Measurements from ENCODE around the gene CMSS1. TPM values are rescaled to one million over a fixed set of nuclear protein-coding genes. Genes with fewer than 3 reads are reported as not detected.

Gene CMSS1
- total RNA-seq, 1 donor from 2014 or later = 41.1 TPM

DNA sequence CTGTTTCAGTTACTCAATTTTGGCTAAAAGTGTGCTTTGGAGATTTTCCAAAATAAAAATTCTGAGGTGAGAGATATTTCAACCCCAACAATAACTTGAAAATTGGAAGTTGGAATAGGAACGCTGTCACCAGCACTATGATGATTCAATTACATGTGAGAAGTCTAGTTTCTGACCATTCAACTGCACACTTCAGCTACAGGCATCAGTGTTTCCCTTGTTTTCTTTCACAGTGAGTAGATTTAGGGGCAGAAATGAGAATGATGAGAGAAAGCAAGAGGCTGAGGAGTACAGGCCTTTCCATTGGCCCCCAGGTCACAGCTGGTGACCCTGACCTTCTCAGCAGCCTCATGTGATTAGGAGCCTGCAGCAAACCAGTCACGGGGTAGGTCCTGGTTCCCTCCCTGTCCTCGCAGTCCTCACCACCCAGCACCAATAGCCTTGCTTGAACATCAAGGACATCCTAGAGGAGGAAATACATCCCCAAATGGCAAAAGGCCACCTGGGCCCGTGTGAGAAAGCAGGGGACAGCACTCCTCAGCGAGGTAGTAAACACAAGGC is 306.6 kb downstream of the CMSS1 start:
- Mint-ChIP-seq H3K27me3 (no peaks in the 10 kb centered on the region), H3K27ac (no peak overlapping the region), H3K4me1 (no peaks in the 10 kb centered on the region), H3K9me3 (no peaks in the 10 kb centered on the region), H3K4me3 (no peak overlapping the region), H3K36me3 (ENCODE audit: low read depth) (no peaks in the 10 kb centered on the region)
- ChIA-PET POLR2A (no interaction called here), CTCF (no interaction called here)
- DNase-seq (no peak), ATAC-seq (ENCODE audit: low read depth) (no peak)
- TF ChIP-seq, protein P1, sequence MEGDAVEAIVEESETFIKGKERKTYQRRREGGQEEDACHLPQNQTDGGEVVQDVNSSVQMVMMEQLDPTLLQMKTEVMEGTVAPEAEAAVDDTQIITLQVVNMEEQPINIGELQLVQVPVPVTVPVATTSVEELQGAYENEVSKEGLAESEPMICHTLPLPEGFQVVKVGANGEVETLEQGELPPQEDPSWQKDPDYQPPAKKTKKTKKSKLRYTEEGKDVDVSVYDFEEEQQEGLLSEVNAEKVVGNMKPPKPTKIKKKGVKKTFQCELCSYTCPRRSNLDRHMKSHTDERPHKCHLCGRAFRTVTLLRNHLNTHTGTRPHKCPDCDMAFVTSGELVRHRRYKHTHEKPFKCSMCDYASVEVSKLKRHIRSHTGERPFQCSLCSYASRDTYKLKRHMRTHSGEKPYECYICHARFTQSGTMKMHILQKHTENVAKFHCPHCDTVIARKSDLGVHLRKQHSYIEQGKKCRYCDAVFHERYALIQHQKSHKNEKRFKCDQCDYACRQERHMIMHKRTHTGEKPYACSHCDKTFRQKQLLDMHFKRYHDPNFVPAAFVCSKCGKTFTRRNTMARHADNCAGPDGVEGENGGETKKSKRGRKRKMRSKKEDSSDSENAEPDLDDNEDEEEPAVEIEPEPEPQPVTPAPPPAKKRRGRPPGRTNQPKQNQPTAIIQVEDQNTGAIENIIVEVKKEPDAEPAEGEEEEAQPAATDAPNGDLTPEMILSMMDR (IDR thresholded peaks at IDR 0.05) = no peak
- intact Hi-C loops (cut with micrococcal nuclease) = no loop called here

DNA sequence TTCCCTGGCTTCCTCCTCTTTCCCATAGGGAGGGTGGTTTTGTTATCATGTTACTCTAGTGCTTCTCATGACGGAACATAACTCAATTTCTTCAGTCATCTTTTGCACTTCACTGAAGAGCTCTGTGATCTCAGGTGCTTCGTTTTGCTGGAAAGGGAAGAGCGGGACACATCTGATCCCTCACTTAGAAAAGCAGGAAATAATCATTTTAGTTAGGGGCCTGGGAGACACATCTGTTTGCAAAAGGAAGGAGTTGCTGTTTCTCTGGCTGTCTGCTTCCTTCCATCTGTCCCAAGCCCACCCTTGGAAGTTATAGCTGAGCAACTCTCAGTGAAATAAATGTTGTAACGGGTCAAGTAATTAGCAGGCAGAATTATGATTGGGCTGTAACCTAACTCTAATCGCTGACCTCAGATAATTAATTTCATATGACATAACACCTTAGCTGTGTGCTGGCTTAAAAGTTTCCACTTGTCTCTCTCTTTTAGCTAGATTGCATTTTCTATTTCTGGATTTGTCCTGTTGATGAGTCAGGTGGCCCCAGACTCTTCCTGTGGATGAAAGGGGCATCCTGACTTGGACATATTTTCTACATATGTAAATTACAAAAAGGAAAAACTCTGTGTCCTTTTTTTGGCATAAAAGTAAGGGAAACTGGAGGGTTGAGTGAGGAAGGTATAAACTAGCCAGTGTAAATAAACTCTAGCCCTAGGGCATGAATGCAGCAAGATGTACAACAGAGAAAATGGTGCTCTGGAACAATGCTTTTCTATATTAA is 307.7 kb downstream of the CMSS1 start:
- no peaks in the 10 kb centered on the region for H3K27me3 Mint-ChIP-seq
- CTCF ChIA-PET = no interaction called here
- DNase-seq (no peak), ATAC-seq (ENCODE audit: low read depth) (no peak)
- POLR2A ChIA-PET = no interaction called here
- intact Hi-C loops (cut with micrococcal nuclease) = no loop called here
- H3K4me1 Mint-ChIP-seq = no peaks in the 10 kb centered on the region
- H3K36me3 Mint-ChIP-seq (ENCODE audit: low read depth) = no peaks in the 10 kb centered on the region
- H3K4me3 Mint-ChIP-seq = no peak overlapping the region
- no peak overlapping the region for H3K27ac Mint-ChIP-seq
- TF ChIP-seq, protein P1 (IDR thresholded peaks at IDR 0.05) = no peak
- H3K9me3 Mint-ChIP-seq = no peaks in the 10 kb centered on the region

DNA sequence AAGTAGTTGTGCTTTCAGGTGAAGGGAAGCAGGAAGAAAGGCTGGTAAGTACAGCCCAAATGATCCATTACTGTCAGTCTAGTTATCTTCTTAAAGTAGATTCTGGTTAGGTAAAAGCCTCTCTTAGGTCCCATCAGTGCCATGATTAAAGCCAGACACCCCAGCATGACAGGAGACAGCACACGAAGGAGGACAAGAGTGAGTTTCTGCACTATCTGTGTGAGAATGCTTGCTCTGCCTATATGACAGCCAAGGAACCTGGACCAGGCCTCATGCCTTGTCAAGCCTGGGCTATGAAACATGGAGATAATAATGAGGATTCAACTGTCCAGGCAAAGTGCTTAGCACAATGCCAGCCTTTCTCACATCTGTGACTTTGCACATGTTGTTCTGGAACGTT is 310.1 kb downstream of the CMSS1 start:
- Mint-ChIP-seq H3K27me3 (no peaks in the 10 kb centered on the region), H3K27ac (no peak overlapping the region), H3K4me1 (no peaks in the 10 kb centered on the region), H3K36me3 (ENCODE audit: low read depth) (no peaks in the 10 kb centered on the region), H3K4me3 (no peak overlapping the region), H3K9me3 (no peaks in the 10 kb centered on the region)
- POLR2A ChIA-PET = no interaction called here
- ATAC-seq (ENCODE audit: low read depth) (no peak), DNase-seq (no peak)
- TF ChIP-seq, protein P1 (IDR thresholded peaks at IDR 0.05) = no peak
- CTCF ChIA-PET = no interaction called here
- intact Hi-C loops (cut with micrococcal nuclease) = no loop called here

DNA sequence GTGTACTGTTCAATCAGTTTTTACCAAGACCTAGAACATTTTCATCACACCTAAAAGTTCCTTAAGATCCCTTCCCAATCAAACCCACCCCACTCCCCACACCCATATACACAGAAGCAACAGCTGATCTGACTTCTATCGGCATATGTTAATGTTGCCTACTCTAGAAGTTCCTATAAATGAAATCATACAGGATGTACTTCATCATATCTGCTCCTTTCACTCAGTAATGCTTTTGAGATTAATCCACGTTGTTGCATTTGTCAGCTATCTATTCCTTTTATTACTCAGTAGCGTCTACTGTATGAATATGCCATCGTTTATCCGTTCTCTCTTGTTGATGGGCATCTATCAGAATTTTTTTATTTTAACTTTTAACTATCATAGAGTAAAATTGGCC is 310.9 kb downstream of the CMSS1 start:
- H3K27me3 Mint-ChIP-seq = no peaks in the 10 kb centered on the region
- TF ChIP-seq, protein P1 (IDR thresholded peaks at IDR 0.05) = no peak
- H3K4me3 Mint-ChIP-seq = no peak overlapping the region
- DNase-seq = no peak
- no peaks in the 10 kb centered on the region for H3K9me3 Mint-ChIP-seq
- no peaks in the 10 kb centered on the region for H3K4me1 Mint-ChIP-seq
- no peak overlapping the region for H3K27ac Mint-ChIP-seq
- no peaks in the 10 kb centered on the region for H3K36me3 Mint-ChIP-seq (ENCODE audit: low read depth)
- POLR2A ChIA-PET = no interaction called here
- intact Hi-C loops (cut with micrococcal nuclease) = no loop called here
- CTCF ChIA-PET = no interaction called here
- no peak for ATAC-seq (ENCODE audit: low read depth)

DNA sequence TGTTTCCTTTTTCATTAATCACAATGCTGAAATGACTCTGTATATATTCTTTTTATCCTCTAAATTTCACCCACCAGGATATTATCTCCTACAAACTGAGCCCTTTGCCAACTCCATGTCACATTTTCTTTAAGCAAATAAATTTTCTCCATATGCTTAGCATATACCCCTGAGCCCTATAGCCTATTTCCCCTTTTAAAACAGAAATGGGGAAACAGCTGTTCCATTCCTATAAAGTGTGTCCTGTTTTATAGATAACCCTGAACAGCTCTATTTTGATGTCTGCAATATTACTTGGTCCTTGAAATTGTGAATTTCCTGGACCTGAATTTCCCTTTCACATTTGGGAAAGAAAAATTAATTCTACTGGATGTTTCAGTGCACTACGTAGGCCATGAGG is 312.3 kb downstream of the CMSS1 start:
- intact Hi-C loops (cut with micrococcal nuclease) = no loop called here
- H3K4me1 Mint-ChIP-seq = no peaks in the 10 kb centered on the region
- CTCF ChIA-PET = no interaction called here
- no peaks in the 10 kb centered on the region for H3K36me3 Mint-ChIP-seq (ENCODE audit: low read depth)
- TF ChIP-seq, protein P1 (IDR thresholded peaks at IDR 0.05) = no peak
- H3K9me3 Mint-ChIP-seq = no peaks in the 10 kb centered on the region
- no peak overlapping the region for H3K4me3 Mint-ChIP-seq
- no peak for ATAC-seq (ENCODE audit: low read depth)
- POLR2A ChIA-PET = no interaction called here
- DNase-seq = no peak
- no peak overlapping the region for H3K27ac Mint-ChIP-seq
- H3K27me3 Mint-ChIP-seq = no peaks in the 10 kb centered on the region

All from activated B cell treated with CpG ODN at 0.5 μM for 24 hours (primary cell).